Brain microvascular endothelial cell (primary cell): ENCODE measurements around the gene SNU13.

Experiments used
- DNase-seq: peaks from one replicate; pipeline ENCODE4 v3.0.0-alpha.2; 2020
- H3K27ac ChIP-seq: fragments of 250-450 bp; sonication (Bioruptor Pico); 2 replicates; pipeline ENCODE4 v1.5.1; 2020; ENCODE audit warnings: mild to moderate bottlenecking, moderate library complexity
- H3K27me3 ChIP-seq: fragments of 250-450 bp; sonication (Bioruptor Pico); replicated peaks from 2 replicates; pipeline ENCODE4 v1.5.1; 2020; ENCODE audit warnings: mild to moderate bottlenecking
- H3K36me3 ChIP-seq: fragments of 250-450 bp; sonication (Bioruptor Pico); replicated peaks from 2 replicates; pipeline ENCODE4 v1.5.1; 2020; ENCODE audit warnings: mild to moderate bottlenecking
- H3K4me3 ChIP-seq: 2 replicates; pipeline ENCODE4 v1.5.1; 2011; ENCODE audit warnings: low read depth, mild to moderate bottlenecking, control low read depth, low read length, moderate library complexity
- CTCF ChIP-seq: IDR thresholded peaks from 2 replicates; pipeline ENCODE4 v1.5.1; 2011; ENCODE audit warnings: low read depth, mild to moderate bottlenecking, moderate library complexity, low read length, control low read depth, inconsistent platforms; ENCODE audit errors: missing control alignments
- in situ Hi-C: cut with HindIII; loops from 2 replicates; pipeline ENCODE4 v1.10.0; 2017; ENCODE audit warnings: low sequenced_read_pairs, low pct_ligation_motif_present

The SNU13 gene

GRCh38 chr22:41656556-41656955 is 32.1 kb downstream of the SNU13 start:
- H3K27ac ChIP-seq, result no peak overlapping the region
- in situ Hi-C loops, result no loop called here
- DNase-seq, result no peak
- no peak for TF ChIP-seq CTCF
- no peak overlapping the region for H3K4me3 ChIP-seq
- H3K27me3 ChIP-seq, result no peaks in the 10 kb centered on the region
- H3K36me3 ChIP-seq, result peaks cover 90% of the 10 kb centered on the region

- Histone ChIP-seq H3K27ac (no peak overlapping the region), H3K4me3 (no peak overlapping the region), H3K27me3 (no peaks in the 10 kb centered on the region), H3K36me3 (peaks cover 85% of the 10 kb centered on the region)
- no peak for TF ChIP-seq CTCF
- DNase-seq, result no peak
- in situ Hi-C loops, result no loop called here
These were observed 34.3 kb downstream of the SNU13 start for GRCh38 chr22:41654322-41654721.

GRCh38 chr22:41650821-41651220 is 37.8 kb downstream of the SNU13 start:
- in situ Hi-C loops, result no loop called here
- peaks cover 81% of the 10 kb centered on the region for H3K36me3 ChIP-seq
- H3K27me3 ChIP-seq, result no peaks in the 10 kb centered on the region
- TF ChIP-seq CTCF, result no peak
- no peak for DNase-seq
- H3K27ac ChIP-seq, result no peak overlapping the region
- no peak overlapping the region for H3K4me3 ChIP-seq

GRCh38 chr22:41650229-41650628 is 38.4 kb downstream of the SNU13 start:
- no peak overlapping the region for H3K4me3 ChIP-seq
- no peaks in the 10 kb centered on the region for H3K27me3 ChIP-seq
- no peak for DNase-seq
- no peak for TF ChIP-seq CTCF
- H3K27ac ChIP-seq, result no peak overlapping the region
- peaks cover 81% of the 10 kb centered on the region for H3K36me3 ChIP-seq
- in situ Hi-C loops, result no loop called here

GRCh38 chr22:41648432-41648831 is 40.2 kb downstream of the SNU13 start:
- no peak for TF ChIP-seq CTCF
- in situ Hi-C loops, result no loop called here
- no peak for DNase-seq
- Histone ChIP-seq H3K36me3 (peaks cover 74% of the 10 kb centered on the region), H3K27ac (no peak overlapping the region), H3K4me3 (no peak overlapping the region), H3K27me3 (no peaks in the 10 kb centered on the region)

GRCh38 chr22:41647771-41648170 is 40.9 kb downstream of the SNU13 start:
- in situ Hi-C loops, result no loop called here

More at GRCh38 chr22:41647771-41648170, 40.9 kb downstream of the SNU13 start:
- Histone ChIP-seq H3K4me3 (no peak overlapping the region), H3K36me3 (peaks cover 74% of the 10 kb centered on the region), H3K27ac (no peak overlapping the region), H3K27me3 (no peaks in the 10 kb centered on the region)
- DNase-seq, result no peak
- no peak for TF ChIP-seq CTCF
